H4 (cell line): ENCODE measurements around the gene PEX13. TPM values are rescaled to one million over a fixed set of nuclear protein-coding genes. Genes with fewer than 3 reads are reported as not detected.

Source experiments
- DNase-seq: peaks from one replicate; pipeline ENCODE4 v3.0.0-alpha.2; 2015; ENCODE audit warnings: low spot score
- total RNA-seq: library from RNA; depleted of rRNA; stranded (reverse); fragments of >200 nt; shearing (Covaris generic); gene quantifications from 2 replicates; pipeline ENCODE4 v1.2.3, GENCODE V29; 2014; rRNA removed

Gene PEX13
- total RNA-seq, 1 experiment from 2014 or later, result 47.2 TPM

DNA sequence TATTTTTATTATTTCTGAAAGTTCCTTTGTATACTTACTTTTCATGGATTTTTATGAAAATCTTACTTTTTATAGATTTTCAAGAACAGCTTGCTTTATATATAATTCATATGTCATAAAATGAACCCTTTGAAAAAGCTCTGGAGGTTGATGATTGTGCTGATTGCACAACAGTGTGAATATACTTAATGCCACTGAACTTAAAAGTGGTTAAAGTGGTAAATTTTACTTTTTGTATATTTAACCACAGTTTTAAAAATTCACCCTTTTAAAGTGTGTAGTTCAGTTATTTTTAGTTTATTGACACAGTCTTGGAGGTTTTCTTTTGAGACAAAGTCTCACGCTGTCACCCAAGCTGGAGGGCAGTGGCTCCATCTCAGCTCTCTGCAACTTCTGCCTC, 56.6 kb downstream of the PEX13 start:
- no peak for DNase-seq

DNA sequence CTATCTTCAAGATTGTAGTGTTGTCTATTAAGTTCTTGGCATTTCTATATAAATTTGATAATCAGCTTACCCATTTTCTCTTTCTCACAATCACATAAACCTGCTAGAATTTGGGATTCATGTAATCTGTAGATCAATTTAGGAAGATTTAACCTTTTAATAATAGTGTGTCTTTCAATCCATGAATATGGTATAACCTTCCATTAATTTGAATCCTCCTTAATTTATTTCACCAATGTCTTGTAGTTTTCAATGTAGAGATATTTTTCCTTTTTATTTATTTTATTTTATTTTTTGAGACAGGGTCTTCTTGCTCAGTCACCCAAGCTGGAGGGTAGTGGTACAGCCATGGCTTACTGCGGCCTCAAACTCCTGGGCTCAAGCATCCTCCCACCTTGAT, 68.4 kb downstream of the PEX13 start:
- no peak for DNase-seq

DNA sequence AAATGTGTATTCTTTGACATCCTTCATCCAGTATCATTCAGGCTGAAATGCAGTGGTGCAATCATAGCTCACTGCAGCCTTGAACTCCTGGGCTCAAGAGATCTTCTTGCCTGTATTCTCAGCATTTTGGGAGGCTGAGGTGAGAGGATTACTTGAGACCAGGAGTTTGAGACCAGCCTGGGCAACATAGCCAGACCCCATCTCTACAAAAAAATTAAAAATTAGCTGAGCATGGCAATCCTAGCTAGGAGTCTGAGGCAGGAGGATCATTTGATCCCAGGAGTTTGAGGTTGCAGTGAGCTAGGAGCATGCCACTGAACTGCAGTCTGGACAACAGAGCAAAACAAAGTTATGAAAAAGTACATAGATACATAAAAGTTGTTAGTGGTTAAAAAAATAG, 72.3 kb downstream of the PEX13 start:
- no peak for DNase-seq

DNA sequence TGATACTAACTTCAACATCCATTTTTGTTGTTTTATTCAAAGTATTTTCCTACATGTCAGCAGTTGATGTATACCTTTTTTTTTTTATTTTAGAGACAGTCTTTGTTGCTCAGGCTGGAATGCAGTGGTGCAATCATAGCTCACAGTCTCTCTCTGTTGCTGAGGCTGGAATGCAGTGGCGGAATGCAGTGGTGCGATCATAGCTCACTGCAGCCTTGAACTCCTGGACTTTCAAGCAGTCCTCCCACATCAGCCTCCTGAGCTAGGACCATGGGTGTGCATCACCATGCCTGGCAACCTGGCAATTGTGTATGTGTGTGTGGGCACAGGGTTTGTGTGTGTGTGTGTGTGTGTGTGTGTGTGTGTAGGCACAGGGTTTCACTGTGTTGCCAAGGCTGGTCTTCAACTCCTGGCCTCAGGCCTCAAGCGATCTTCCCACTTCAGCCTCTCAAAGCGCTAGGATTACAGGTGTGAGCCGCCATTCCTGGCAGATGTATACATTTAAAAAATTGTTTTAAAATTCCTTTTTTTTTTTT, 72.9 kb downstream of the PEX13 start:
- DNase-seq, result no peak

DNA sequence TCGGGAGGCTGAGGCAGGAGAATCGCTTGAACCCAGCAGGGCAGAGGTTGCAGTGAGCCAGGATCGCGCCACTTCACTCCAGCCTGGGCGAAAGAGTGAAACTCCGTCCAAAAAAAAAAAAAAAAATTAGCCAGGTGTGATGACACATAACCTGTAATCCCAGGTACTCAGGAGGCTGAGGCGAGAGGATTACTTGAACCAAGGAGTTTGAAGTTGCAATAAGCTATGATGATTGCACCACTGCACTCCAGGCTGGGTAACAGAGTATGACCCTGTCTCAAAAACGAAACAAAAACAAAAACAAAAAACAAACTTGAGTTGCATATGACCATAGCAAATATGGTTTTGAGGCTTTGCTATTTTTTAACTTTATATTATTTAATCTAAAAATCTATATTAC, 74.0 kb downstream of the PEX13 start:
- no peak for DNase-seq

DNA sequence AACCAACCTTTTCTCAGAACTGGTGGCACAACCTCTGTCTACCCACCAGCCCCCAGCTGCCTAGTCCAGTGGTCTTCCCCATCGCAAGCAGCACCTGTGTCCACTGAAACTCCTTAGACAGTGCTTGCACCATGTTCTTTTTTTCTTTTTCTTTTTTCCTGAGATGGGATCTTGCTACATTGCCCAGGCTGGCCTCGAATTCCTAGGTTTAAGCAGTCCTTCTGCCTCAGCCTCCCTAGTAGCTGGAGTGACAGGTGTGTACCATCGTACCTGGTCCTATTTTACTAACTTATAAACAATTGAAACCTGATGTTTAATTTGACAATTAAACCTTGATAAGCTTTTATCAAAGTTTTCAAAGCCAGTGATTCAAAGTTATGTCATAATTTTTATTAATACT, 78.9 kb downstream of the PEX13 start:
- no peak for DNase-seq

DNA sequence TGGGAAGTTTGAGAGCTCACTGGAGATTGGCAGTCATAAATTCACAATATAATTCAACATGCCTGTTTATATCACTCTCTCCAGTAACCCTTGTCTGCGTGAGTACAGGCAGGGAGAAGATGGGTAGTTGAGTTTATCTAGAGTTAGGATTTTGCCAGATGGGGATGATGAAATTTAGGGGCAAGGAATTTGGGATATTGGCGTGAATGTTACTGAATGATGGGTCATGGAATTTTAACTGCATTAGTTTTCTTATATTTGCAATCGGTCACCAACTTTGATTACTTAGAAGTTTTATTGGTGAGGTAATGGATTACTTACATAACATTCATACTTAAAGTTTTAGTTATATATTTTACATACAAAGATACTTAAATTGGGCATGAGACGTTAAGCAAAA, 83.3 kb downstream of the PEX13 start:
- DNase-seq, result no peak

Other genes with a start within 250 kb of the PEX13 start
- gene REL, start 136.1 kb upstream of the PEX13 start, total RNA-seq, result 2.9 and 3.0 TPM in 2 replicates
- 4.5 TPM in 2 replicates for gene PUS10, start 535 bp downstream of the PEX13 start, total RNA-seq
- 2.2 and 3.5 TPM in 2 replicates for gene SANBR, start 48.2 kb downstream of the PEX13 start, total RNA-seq
- 15.0 and 19.3 TPM in 2 replicates for gene C2orf74, start 144.5 kb downstream of the PEX13 start, total RNA-seq